SKM-1 (cell line): ENCODE measurements around the gene ZCCHC10.
A peak's percentile ranks its signal among the peaks of the same experiment; 100 is the strongest.

Experiments
- DNase-seq: peaks from one replicate; lab custom pipeline; 2025; ENCODE audit not compliant: unreplicated experiment; lab: John Stamatoyannopoulos, UW

The ZCCHC10 gene

GRCh38 chr5:133025804-133026663, at the start of gene ZCCHC10:
Gene ZCCHC10 (minus strand): TSS chr5:133026549. CDS start chr5:133026537, 12 bp downstream.
- peak; percentile 67 for DNase-seq

GRCh38 chr5:133075572-133076536, 49.5 kb upstream of the ZCCHC10 start:
- no peak for DNase-seq

GRCh38 chr5:133072021-133072420, 45.7 kb upstream of the ZCCHC10 start:
- no peak for DNase-seq

- no peak for DNase-seq
Measured at GRCh38 chr5:133066045-133066444, 39.7 kb upstream of the ZCCHC10 start.

- DNase-seq: no peak
Measured at GRCh38 chr5:133065471-133065870, 39.1 kb upstream of the ZCCHC10 start.

- no peak for DNase-seq
Measured at GRCh38 chr5:133063965-133064364, 37.6 kb upstream of the ZCCHC10 start.

- DNase-seq: no peak
Measured at GRCh38 chr5:133062276-133062675, 35.9 kb upstream of the ZCCHC10 start.

- no peak for DNase-seq
Measured at GRCh38 chr5:133059621-133060020, 33.3 kb upstream of the ZCCHC10 start.

GRCh38 chr5:133056891-133057290, 30.5 kb upstream of the ZCCHC10 start:
- no peak for DNase-seq

GRCh38 chr5:133054697-133055471, 28.5 kb upstream of the ZCCHC10 start:
- no peak for DNase-seq

- DNase-seq: no peak
Measured at GRCh38 chr5:133053448-133053847, 27.1 kb upstream of the ZCCHC10 start.

- DNase-seq: peak; percentile 34
Measured at GRCh38 chr5:133052317-133053175, 26.2 kb upstream of the ZCCHC10 start.

GRCh38 chr5:133051542-133052316, 25.4 kb upstream of the ZCCHC10 start, which contains the start of gene HSPA4:
Gene HSPA4 (plus strand): TSS chr5:133052013. CDS start chr5:133052251, 238 bp downstream.
- DNase-seq: peak; percentile 97

GRCh38 chr5:133051061-133051541, 24.8 kb upstream of the ZCCHC10 start:
- DNase-seq: no peak

- DNase-seq: no peak
Measured at GRCh38 chr5:133050521-133050920, 24.2 kb upstream of the ZCCHC10 start.

- DNase-seq: no peak
Measured at GRCh38 chr5:133049726-133050048, 23.3 kb upstream of the ZCCHC10 start.

GRCh38 chr5:133048993-133049725, 22.8 kb upstream of the ZCCHC10 start:
- DNase-seq: no peak

GRCh38 chr5:133047404-133047803, 21.1 kb upstream of the ZCCHC10 start:
- no peak for DNase-seq
